AG10803 (cell line): ENCODE results near the gene KNCN.

Experiments used
- DNase-seq: peaks from one replicate; pipeline ENCODE4 v3.0.0; 2010; ENCODE audit warnings: low read depth
- H3K4me3 ChIP-seq: 2 replicates; pipeline ENCODE4 v1.5.1; 2011; ENCODE audit warnings: mild to moderate bottlenecking, low read length, control low read depth
- TF ChIP-seq, protein P1 (sequence below): conservative IDR thresholded peaks from 2 replicates; pipeline ENCODE4 v1.5.1; 2011; ENCODE audit warnings: mild to moderate bottlenecking, low read length, control low read depth, inconsistent platforms

Gene KNCN

DNA sequence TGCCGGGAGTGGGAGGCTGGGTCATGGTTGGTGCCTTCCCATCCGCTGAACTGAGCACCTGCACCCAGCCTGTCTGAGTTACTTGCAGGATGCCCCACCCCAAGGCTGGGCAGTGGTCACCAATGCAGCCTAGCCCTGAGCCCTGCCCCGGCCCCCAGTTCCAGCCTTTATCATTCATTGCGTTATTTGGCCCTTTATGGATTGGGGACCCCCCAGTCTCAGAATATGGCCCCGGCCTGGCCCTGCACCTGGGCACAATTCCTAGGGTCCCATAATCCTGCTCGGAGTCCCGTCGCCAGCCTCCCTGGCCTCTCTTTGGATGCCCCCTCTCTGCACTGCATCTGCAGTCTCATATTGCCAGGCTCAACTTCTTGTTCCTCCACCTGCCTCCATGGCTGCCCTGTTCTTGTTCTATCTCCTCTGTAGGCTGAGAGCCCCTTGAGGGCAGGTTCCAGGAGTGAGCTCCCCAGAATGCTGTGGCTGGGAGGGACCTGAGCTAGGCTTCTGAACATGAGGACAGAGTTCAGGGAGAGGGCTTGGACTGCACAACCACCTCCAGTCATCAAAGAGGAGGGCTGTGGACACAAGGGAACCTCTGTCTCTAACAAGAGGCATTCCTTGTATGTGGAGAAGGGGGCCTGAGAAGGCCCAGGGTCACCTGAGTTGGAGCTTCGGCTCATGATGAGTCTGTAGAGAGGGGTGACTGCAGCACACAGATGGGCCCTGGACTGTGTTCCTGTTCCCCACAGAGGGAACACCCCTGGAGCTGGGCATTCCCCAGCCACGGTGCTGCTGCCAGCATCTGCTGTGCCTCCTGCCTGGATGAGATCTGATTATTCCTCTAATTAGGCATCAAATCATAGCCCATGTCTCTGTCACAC is 1.1 kb upstream of the KNCN start:
- no peak overlapping the region for H3K4me3 ChIP-seq
- DNase-seq, result no peak
- TF ChIP-seq, protein P1, sequence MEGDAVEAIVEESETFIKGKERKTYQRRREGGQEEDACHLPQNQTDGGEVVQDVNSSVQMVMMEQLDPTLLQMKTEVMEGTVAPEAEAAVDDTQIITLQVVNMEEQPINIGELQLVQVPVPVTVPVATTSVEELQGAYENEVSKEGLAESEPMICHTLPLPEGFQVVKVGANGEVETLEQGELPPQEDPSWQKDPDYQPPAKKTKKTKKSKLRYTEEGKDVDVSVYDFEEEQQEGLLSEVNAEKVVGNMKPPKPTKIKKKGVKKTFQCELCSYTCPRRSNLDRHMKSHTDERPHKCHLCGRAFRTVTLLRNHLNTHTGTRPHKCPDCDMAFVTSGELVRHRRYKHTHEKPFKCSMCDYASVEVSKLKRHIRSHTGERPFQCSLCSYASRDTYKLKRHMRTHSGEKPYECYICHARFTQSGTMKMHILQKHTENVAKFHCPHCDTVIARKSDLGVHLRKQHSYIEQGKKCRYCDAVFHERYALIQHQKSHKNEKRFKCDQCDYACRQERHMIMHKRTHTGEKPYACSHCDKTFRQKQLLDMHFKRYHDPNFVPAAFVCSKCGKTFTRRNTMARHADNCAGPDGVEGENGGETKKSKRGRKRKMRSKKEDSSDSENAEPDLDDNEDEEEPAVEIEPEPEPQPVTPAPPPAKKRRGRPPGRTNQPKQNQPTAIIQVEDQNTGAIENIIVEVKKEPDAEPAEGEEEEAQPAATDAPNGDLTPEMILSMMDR, result no peak

DNA sequence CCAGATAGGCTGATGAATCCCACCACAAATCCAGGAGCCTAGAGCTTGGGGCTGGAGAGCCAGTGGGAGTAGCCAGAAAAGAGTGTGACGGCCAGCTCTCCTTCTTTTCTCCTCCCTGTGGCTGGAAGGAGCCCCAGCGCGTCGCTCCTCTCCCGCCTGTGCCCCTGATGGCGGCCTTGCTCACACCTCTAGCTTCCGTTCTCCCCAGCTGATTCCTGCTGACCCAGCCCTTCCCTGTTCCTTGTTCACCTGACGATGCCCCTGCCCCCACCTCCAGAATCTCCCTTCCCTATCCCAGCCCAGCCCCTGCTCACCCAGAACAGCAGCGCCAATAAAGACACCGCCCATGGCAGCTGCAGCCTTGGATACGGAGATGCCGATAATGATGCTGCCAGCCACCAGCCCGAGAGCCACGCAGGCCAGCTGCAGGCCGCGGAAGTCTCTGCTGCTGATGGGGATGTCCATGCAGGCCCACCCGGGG is 656 bp downstream of the KNCN start:
- no peak overlapping the region for H3K4me3 ChIP-seq
- no peak for DNase-seq
- TF ChIP-seq, protein P1, result no peak

DNA sequence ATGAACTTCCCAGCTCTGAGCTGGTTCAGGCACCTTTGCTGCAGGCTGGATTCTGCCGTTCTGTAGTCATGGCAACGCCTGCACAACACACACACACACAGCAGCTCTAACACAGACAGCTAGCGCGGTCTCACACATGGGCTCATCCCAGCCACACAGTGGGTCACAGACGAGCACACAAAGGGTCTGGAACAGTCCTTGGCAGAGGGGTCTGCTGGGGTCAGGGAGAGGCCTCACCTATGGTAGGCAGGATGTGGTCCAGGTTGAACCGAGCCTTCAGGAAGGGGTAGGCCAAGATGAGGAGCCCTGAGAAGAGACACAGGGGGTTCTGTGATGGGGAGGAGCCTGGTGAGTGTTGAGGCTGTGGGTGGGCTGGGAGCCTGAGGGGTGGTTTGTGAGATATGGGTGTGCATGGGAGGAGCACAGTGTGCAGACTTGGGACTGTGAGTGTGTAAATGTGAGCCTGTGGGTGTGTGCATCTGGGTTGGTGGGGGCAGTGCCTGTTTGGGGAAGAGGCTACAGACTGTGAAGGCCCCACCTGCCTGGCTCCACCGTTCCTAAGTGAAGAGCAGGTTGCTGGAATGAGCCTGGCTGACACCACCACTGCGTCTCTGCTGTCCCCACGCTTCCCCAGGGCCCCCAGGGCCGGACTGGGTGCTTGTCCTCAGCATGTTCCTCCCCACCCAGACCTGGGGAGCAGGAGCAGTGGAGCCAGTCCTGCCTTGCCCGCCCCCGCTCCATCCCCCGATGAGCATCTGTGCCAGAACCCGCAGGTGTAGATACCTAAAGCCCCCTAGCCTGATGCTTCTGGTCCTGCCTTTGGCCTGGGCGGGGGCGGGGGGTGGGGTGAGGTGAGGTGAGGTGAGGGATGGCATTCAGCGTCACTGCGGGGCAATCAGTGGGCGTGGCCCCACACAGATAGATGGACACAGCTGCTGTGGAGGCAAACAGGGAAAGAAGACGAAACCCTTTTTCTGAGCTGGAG is 1.5 kb downstream of the KNCN start:
- TF ChIP-seq, protein P1, result no peak
- no peak overlapping the region for H3K4me3 ChIP-seq
- peak; percentile 63 for DNase-seq

DNA sequence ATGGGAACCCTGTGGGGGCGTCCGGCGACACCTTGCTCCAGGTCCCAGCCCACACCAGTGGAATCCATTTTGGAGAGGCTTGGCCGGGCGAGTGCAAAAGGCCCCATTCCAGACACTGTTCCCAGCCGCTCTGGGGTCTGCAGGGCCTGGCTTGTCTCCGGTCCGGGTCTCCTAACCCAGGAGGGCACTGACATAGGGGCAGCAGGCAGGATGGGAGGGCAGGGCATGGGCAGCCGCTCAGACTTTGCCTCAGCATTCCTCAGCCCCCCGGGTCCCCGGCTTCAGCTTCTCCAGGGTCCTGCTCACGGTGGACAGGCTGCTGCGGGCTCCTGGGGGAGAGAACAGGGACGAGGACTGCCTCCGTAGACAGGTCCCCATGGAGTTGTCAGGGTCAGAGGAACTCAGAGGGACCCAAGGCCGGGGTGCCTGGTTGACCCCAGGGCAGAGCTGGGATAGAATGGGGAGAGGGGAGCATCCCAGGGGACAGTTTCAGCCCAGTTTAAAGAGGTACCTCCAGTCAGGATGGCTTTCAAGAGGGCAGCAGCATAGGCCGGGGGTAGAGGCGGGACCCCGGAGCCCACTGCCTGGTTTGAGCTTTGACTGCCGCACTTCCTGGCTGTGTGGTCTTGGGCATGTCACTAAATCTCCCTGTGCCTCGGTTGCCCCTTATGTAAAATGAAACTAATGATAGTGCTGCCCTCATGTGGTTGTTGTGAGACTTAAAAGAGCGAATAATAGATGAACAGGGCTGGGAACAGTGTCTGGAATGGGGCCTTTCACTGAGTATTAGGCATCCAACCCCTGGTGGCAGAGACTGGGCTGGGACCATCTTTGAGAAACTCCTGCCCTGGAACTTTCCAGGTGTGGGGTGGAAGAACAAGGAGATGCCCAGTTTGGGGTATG is 3.7 kb downstream of the KNCN start:
- peak; percentile 60 for DNase-seq
- H3K4me3 ChIP-seq, result peak overlapping the region; percentile 33
- TF ChIP-seq, protein P1, result peak; percentile 65

DNA sequence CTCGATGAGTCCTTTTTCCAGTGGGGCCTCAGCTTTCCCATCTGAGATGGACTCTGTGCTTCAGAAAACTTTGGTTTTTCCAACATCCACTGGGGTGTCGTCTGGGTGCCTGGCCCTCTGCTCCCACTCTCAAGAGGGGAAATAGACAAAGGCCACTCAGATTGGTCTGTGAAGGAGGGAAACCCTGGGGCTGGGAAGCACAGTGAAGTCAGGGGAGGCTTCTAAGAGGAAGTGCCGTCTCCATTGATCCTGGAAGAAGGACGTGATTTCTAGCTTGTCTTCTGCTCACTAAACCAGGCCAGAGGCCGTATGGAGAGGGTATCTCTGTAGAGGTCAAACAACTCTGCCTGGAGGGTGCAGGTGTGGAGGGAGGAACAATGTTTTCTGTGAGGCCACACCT is 5.2 kb downstream of the KNCN start:
- H3K4me3 ChIP-seq, result no peak overlapping the region
- TF ChIP-seq, protein P1, result no peak
- DNase-seq, result no peak

DNA sequence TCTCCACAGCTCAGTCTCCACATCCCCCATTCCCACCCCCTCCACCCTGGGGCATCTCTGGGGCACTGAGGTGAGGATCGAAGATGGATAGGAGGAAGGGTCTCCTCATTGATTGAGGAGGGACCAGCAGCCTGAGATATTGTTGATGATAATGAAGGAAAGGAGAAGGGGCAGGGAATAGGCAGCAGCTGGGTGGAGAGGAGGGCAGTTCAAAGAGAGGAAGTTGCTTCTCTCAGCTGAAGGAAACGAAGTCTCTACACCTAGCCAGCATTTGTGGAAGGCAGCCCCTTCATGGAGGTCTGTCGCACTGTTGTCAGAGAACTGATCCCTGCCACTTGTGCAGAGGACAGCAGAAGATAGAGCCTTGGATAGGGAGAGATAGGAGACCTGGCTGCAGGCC is 5.7 kb downstream of the KNCN start:
- TF ChIP-seq, protein P1, result no peak
- no peak for DNase-seq
- H3K4me3 ChIP-seq, result no peak overlapping the region
